GM12878 (cell line): ENCODE measurements around the gene PHLPP1. TPM values are rescaled to one million over a fixed set of nuclear protein-coding genes. Genes with fewer than 3 reads are reported as not detected.

Source experiments
- ATAC-seq: fragments of 200-7000 bp; cut with Tn5 transposase; 3 replicates; pipeline ENCODE4 v1.9.1; 2020; ENCODE audit warnings: mild to moderate bottlenecking, moderate library complexity
- BruUV-seq: library from RNA; stranded (reverse); fragments of 400-500 nt; replicated peaks from 2 replicates; lab custom pipeline; 2021; lab: Mats Ljungman, UMichigan
- CTCF ChIA-PET: fragments of 300-600 bp; sonication (Branson Sonifier 250); formaldehyde crosslinking; extraction: SDS; loops from one replicate; lab custom pipeline; 2021; ENCODE audit warnings: inconsistent platforms; lab: Yijun Ruan, JAX
- POLR2A ChIA-PET: fragments of 350-600 bp; formaldehyde crosslinking; extraction: SDS; loops from one replicate; lab custom pipeline; 2021; ENCODE audit warnings: inconsistent platforms; lab: Charles Lee
- RAD21 ChIA-PET: fragments of 300-600 bp; sonication (Branson Sonifier 250); formaldehyde crosslinking; loops from one replicate; lab custom pipeline; 2023; ENCODE audit warnings: antibody characterized with exemption; ENCODE audit not compliant: unreplicated experiment; lab: Charles Lee
- SMC1A ChIA-PET: fragments of 300-600 bp; sonication (Branson Sonifier 250); formaldehyde crosslinking; loops from one replicate; lab custom pipeline; 2023; ENCODE audit not compliant: unreplicated experiment, uncharacterized antibody; lab: Charles Lee
- DNase-seq: peaks from one replicate; pipeline ENCODE4 v3.0.0-alpha.2; 2011; ENCODE audit warnings: low read depth, low spot score
- FAIRE-seq: peaks from 3 replicates; lab custom pipeline; 2011; peaks lifted over from hg19 to GRCh38; lab: Jason Lieb, UNC
- H2AFZ ChIP-seq: 2 replicates; pipeline ENCODE4 v1.6.0; 2011; ENCODE audit warnings: low read depth, low read length, control low read depth; ENCODE audit not compliant: control insufficient read depth
- H3K27ac ChIP-seq: 2 replicates; pipeline ENCODE4 v1.5.1; 2011; ENCODE audit warnings: control low read depth; ENCODE audit not compliant: control insufficient read depth, insufficient read depth
- H3K27me3 ChIP-seq, 2 experiments: replicated peaks in 1 of 2; 2 replicates each; pipeline versions ENCODE4 v1.6.0 to v1.6.1; 2011; ENCODE audit warnings: low read length in 1 of 2; ENCODE audit not compliant: control insufficient read depth in 2 of 2, insufficient read depth in 2 of 2
- H3K36me3 ChIP-seq, 2 experiments: 2 replicates each; pipeline ENCODE4 v1.5.1; 2011; ENCODE audit warnings: low read length in 1 of 2; ENCODE audit not compliant: control insufficient read depth in 2 of 2, insufficient read depth in 2 of 2
- H3K4me1 ChIP-seq: 2 replicates; pipeline ENCODE4 v1.6.1; 2011; ENCODE audit warnings: mild to moderate bottlenecking, low read length, moderate library complexity, mixed read lengths; ENCODE audit not compliant: control insufficient read depth, insufficient read depth
- H3K4me2 ChIP-seq: 2 replicates; pipeline ENCODE4 v1.6.0; 2011; ENCODE audit warnings: control low read depth; ENCODE audit not compliant: control insufficient read depth, insufficient read depth
- H3K4me3 ChIP-seq: fragments of 200-600 bp; sonication (generic); 2 replicates; pipeline ENCODE4 v1.5.1; 2016
- H3K79me2 ChIP-seq: 2 replicates; pipeline ENCODE4 v1.6.0; 2011; ENCODE audit warnings: low read length; ENCODE audit not compliant: control insufficient read depth, insufficient read depth
- H3K9ac ChIP-seq: 2 replicates; pipeline ENCODE4 v1.8.0; 2011; ENCODE audit warnings: low read length, control low read depth, mixed read lengths; ENCODE audit not compliant: control insufficient read depth, insufficient read depth
- H3K9me3 ChIP-seq: replicated peaks from 3 replicates; pipeline ENCODE4 v1.5.1; 2011; ENCODE audit warnings: mild to moderate bottlenecking, low read length; ENCODE audit not compliant: control insufficient read depth, insufficient read depth
- H4K20me1 ChIP-seq: 2 replicates; pipeline ENCODE4 v1.6.0; 2011; ENCODE audit not compliant: control insufficient read depth, insufficient read depth
- ASH2L ChIP-seq: fragments of 300-600, 200-600 bp; sonication (generic); IDR thresholded peaks from 2 replicates; pipeline ENCODE4 v1.6.1; 2017; ENCODE audit warnings: low read depth, mild to moderate bottlenecking, borderline replicate concordance
- CBX3 ChIP-seq: fragments of 200-600 bp; sonication (generic); IDR thresholded peaks from 2 replicates; pipeline ENCODE4 v1.6.1; 2016; ENCODE audit warnings: low read depth, borderline replicate concordance
- CUX1 ChIP-seq: IDR thresholded peaks from 2 replicates; pipeline ENCODE4 v1.6.1; 2012; ENCODE audit warnings: improper control_type of control experiment, low read depth, low read length; ENCODE audit not compliant: insufficient replicate concordance
- EP300 ChIP-seq, 2 experiments: fragments of 150-350 bp in 1 of 2; IDR thresholded peaks; 2 replicates each; pipeline ENCODE4 v1.6.1; 2011 to 2012; ENCODE audit warnings: low read depth in 2 of 2, low read length in 2 of 2, borderline replicate concordance in 1 of 2, improper control_type of control experiment in 1 of 2, inconsistent platforms in 1 of 2; ENCODE audit not compliant: control insufficient read depth in 1 of 2
- KAT2A ChIP-seq: conservative IDR thresholded peaks from 2 replicates; pipeline ENCODE4 v1.6.1; 2011; ENCODE audit warnings: low read depth, low read length; ENCODE audit not compliant: control insufficient read depth
- MEF2B ChIP-seq: fragments of 450-650 bp; IDR thresholded peaks from 2 replicates; pipeline ENCODE4 v1.6.1; 2018; ENCODE audit warnings: mild to moderate bottlenecking, moderate library complexity; ENCODE audit not compliant: partially characterized antibody, poor library complexity, severe bottlenecking
- NBN ChIP-seq: fragments of 450-650 bp; IDR thresholded peaks from 2 replicates; pipeline ENCODE4 v1.6.1; 2016
- PAX5 ChIP-seq: IDR thresholded peaks from 2 replicates; pipeline ENCODE4 v1.6.1; 2011; ENCODE audit warnings: low read depth, low read length, borderline replicate concordance
- SMARCA5 ChIP-seq: fragments of 450-650 bp; IDR thresholded peaks from 2 replicates; pipeline ENCODE4 v1.6.1; 2017; ENCODE audit warnings: mild to moderate bottlenecking
- SPI1 ChIP-seq: IDR thresholded peaks from 2 replicates; pipeline ENCODE4 v1.6.1; 2011; ENCODE audit warnings: low read depth, mild to moderate bottlenecking, low read length, moderate library complexity, borderline replicate concordance; ENCODE audit not compliant: insufficient read depth
- SUZ12 ChIP-seq: fragments of 200-600 bp; sonication (generic); IDR thresholded peaks from one replicate; pipeline ENCODE4 v1.6.1; 2018; ENCODE audit warnings: antibody characterized with exemption, mild to moderate bottlenecking; ENCODE audit not compliant: unreplicated experiment
- USF1 ChIP-seq: IDR thresholded peaks from 2 replicates; pipeline ENCODE4 v1.6.1; 2011; ENCODE audit warnings: borderline replicate concordance, low read depth, mild to moderate bottlenecking, moderate library complexity, mixed read lengths, low read length; ENCODE audit not compliant: insufficient read depth; ENCODE audit errors: extremely low read length
- ZBED1 ChIP-seq: IDR thresholded peaks from 2 replicates; pipeline ENCODE4 v1.6.1; 2016; ENCODE audit warnings: borderline replicate concordance
- ZNF384 ChIP-seq: IDR thresholded peaks from 2 replicates; pipeline ENCODE4 v1.6.1; 2012; ENCODE audit warnings: low read depth, mild to moderate bottlenecking, low read length, improper control_type of control experiment, borderline replicate concordance
- WGBS: methylation state at CpG from one replicate; pipeline ENCODE4 v1.1.6; 2016; ENCODE audit warnings: low lambda C conversion rate; ENCODE audit not compliant: insufficient replicate concordance, insufficient coverage; ENCODE audit errors: missing lambda C conversion rate; 5-methylcytosine and 5-hydroxymethylcytosine counted together
- in situ Hi-C: fragments of 300-500 bp; cut with MboI; formaldehyde crosslinking; loops from 9 replicates; pipeline ENCODE4 v1.14.3; 2018; ENCODE audit warnings: mixed read lengths
- intact Hi-C: fragments of 100-400 bp; cut with micrococcal nuclease; formaldehyde crosslinking; loops from one replicate; pipeline ENCODE4 v1.14.2; 2022; ENCODE audit not compliant: unreplicated experiment
- polyA plus RNA-seq, 11 experiments: library from polyadenylated mRNA; depleted of rRNA in 4 of 11; unstranded in 6 of 11; stranded (reverse) in 5 of 11; fragments of >200 nt; fragmentation: Nextera tagmentation in 4 of 11; fragmentation: Illumina TruSeq in 1 of 11; extraction: Ambion mirVana in 4 of 11; extraction: Trizol in 1 of 11; gene quantifications; 1 replicate in 1 of 11; 2 replicates in 10 of 11; pipeline versions ENCODE4 v1.2.1 to v1.2.3, GENCODE V29; 2011 to 2016; ENCODE audit warnings: inconsistent platforms in 2 of 11, missing spikeins in 2 of 11, low read depth in 1 of 11
- total RNA-seq, 4 experiments: library from RNA; depleted of rRNA in 3 of 4; stranded (reverse); fragments of >200 nt in 3 of 4; fragmentation: Illumina TruSeq in 1 of 4; extraction: Trizol in 1 of 4; gene quantifications; 2 replicates each; pipeline versions ENCODE4 v1.2.1 to v1.2.3, GENCODE V29; 2013 to 2021

Gene PHLPP1
- total and polyA plus RNA-seq, 10 of the 15 experiments (the other 5 are each of a cell fraction or from before 2014, with no cell fraction given) = 0.42 to 7.0 (median 1.9) TPM

GRCh38 chr18:62773691-62774090 lies 58.4 kb downstream of the PHLPP1 start:
- ChIA-PET POLR2A (no interaction called here), CTCF (interaction anchor here (0.9 kb wide), 1 partner anchor 110 kb away, joined by 3 read pairs; no protein-coding TSS in a partner anchor), RAD21 (interaction anchor here (1.0 to 1.2 kb wide), 2 partner anchors 54 to 58 kb away, joined by 4 to 5 read pairs; partner anchors contain the start of gene PHLPP1), SMC1A (interaction anchor here (1.2 kb wide), 1 partner anchor 11 kb away, joined by 3 read pairs; no protein-coding TSS in a partner anchor)
- H3K4me3 ChIP-seq = no peak overlapping the region
- no peak for DNase-seq
- no peak overlapping the region for H2AFZ ChIP-seq
- no peaks in the 10 kb centered on the region for H3K36me3 ChIP-seq
- no peak overlapping the region for H3K4me2 ChIP-seq
- TF ChIP-seq EP300 (IDR thresholded peaks at IDR 0.05; ENCODE audit: borderline replicate concordance in 1 of 2, control insufficient read depth in 1 of 2, low read depth in 2 of 2, low read length in 2 of 2) (no peak), CBX3 (no peak), ZNF384 (no peak), PAX5 (no peak), NBN (no peak), KAT2A (no peak), SPI1 (no peak), CUX1 (no peak), USF1 (no peak), SUZ12 (no peak), ASH2L (no peak), MEF2B (no peak), ZBED1 (no peak), SMARCA5 (no peak)
- intact Hi-C loops (no loop called here), in situ Hi-C loops (no loop called here)
- FAIRE-seq = no peak
- H3K79me2 ChIP-seq = no peaks in the 10 kb centered on the region
- H3K27ac ChIP-seq = no peak overlapping the region
- 60% methylated on average over 3 of the region's 3 CpGs for WGBS
- H3K27me3 ChIP-seq = no peaks in the 10 kb centered on the region
- no TSS peak for BruUV-seq
- H4K20me1 ChIP-seq = no peaks in the 10 kb centered on the region
- H3K9me3 ChIP-seq = no peaks in the 10 kb centered on the region; the same call in 2 of the 3 replicates
- H3K4me1 ChIP-seq = peaks cover 4% of the 10 kb centered on the region; the same call in 1 of the 2 replicates
- no peak overlapping the region for H3K9ac ChIP-seq
- no peak for ATAC-seq
